ENCODE data around the gene CXorf38.
A peak's percentile ranks its signal among the peaks of the same experiment; 100 is the strongest.

Gene CXorf38

DNA sequence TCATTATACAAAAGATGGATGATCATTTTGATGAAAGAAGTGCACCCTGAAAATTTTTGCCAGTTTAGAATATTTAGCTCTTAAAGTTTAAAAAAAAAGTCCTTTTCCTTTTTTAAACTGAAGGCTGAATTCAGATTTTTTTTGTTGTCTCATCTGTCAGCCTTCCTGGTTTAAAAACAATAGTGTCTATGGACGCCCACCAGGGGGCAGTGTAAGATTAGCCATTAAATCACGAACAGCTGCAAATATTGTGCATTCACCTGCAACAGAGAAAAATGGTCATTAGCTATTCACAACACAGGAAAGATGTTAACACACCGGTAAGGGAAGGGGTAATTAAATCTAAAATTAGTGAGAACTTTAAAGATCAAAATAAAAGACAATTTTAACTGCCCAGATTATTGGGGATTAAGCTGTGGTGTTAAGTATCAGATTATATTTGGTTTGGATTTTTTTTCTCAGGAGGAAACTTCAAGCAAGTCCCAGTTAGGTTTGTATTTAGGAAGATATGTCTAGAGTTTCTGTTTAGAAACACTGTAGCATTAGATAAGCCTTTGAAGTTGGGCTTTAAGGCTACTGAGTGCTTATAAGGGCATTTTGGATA, 4.4 kb upstream of the CXorf38 start:
- TF ChIP-seq ZNF565 (CRISPR knock-in tag; conservative IDR thresholded peaks at IDR 0.05; ENCODE audit: low read depth) = no peak
- TF ChIP-seq SNAI2 (CRISPR knock-in tag; IDR thresholded peaks at IDR 0.05) = no peak
- no peak for TF ChIP-seq OSR1 (CRISPR knock-in tag; IDR thresholded peaks at IDR 0.05)
- TF ChIP-seq, protein P1, sequence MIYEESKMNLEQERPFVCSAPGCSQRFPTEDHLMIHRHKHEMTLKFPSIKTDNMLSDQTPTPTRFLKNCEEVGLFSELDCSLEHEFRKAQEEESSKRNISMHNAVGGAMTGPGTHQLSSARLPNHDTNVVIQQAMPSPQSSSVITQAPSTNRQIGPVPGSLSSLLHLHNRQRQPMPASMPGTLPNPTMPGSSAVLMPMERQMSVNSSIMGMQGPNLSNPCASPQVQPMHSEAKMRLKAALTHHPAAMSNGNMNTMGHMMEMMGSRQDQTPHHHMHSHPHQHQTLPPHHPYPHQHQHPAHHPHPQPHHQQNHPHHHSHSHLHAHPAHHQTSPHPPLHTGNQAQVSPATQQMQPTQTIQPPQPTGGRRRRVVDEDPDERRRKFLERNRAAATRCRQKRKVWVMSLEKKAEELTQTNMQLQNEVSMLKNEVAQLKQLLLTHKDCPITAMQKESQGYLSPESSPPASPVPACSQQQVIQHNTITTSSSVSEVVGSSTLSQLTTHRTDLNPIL (CRISPR knock-in tag; IDR thresholded peaks at IDR 0.05; ENCODE audit: low read depth) = no peak
- TF ChIP-seq ZNF8 (CRISPR knock-in tag; IDR thresholded peaks at IDR 0.05) = no peak
- TF ChIP-seq TCF4 (CRISPR knock-in tag; IDR thresholded peaks at IDR 0.05; ENCODE audit: borderline replicate concordance) = no peak
- TF ChIP-seq, protein P2, sequence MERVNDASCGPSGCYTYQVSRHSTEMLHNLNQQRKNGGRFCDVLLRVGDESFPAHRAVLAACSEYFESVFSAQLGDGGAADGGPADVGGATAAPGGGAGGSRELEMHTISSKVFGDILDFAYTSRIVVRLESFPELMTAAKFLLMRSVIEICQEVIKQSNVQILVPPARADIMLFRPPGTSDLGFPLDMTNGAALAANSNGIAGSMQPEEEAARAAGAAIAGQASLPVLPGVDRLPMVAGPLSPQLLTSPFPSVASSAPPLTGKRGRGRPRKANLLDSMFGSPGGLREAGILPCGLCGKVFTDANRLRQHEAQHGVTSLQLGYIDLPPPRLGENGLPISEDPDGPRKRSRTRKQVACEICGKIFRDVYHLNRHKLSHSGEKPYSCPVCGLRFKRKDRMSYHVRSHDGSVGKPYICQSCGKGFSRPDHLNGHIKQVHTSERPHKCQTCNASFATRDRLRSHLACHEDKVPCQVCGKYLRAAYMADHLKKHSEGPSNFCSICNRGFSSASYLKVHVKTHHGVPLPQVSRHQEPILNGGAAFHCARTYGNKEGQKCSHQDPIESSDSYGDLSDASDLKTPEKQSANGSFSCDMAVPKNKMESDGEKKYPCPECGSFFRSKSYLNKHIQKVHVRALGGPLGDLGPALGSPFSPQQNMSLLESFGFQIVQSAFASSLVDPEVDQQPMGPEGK (CRISPR knock-in tag; IDR thresholded peaks at IDR 0.05; ENCODE audit: borderline replicate concordance) = no peak
- no peak for TF ChIP-seq ISL1 (CRISPR knock-in tag; IDR thresholded peaks at IDR 0.05)
- TF ChIP-seq TOX (CRISPR knock-in tag; IDR thresholded peaks at IDR 0.05; ENCODE audit: borderline replicate concordance) = no peak
- no peak for TF ChIP-seq ZFP3 (CRISPR knock-in tag; IDR thresholded peaks at IDR 0.05)
- no peak for TF ChIP-seq PPARA (CRISPR knock-in tag; IDR thresholded peaks at IDR 0.05; ENCODE audit: borderline replicate concordance)
- TF ChIP-seq, protein P3, sequence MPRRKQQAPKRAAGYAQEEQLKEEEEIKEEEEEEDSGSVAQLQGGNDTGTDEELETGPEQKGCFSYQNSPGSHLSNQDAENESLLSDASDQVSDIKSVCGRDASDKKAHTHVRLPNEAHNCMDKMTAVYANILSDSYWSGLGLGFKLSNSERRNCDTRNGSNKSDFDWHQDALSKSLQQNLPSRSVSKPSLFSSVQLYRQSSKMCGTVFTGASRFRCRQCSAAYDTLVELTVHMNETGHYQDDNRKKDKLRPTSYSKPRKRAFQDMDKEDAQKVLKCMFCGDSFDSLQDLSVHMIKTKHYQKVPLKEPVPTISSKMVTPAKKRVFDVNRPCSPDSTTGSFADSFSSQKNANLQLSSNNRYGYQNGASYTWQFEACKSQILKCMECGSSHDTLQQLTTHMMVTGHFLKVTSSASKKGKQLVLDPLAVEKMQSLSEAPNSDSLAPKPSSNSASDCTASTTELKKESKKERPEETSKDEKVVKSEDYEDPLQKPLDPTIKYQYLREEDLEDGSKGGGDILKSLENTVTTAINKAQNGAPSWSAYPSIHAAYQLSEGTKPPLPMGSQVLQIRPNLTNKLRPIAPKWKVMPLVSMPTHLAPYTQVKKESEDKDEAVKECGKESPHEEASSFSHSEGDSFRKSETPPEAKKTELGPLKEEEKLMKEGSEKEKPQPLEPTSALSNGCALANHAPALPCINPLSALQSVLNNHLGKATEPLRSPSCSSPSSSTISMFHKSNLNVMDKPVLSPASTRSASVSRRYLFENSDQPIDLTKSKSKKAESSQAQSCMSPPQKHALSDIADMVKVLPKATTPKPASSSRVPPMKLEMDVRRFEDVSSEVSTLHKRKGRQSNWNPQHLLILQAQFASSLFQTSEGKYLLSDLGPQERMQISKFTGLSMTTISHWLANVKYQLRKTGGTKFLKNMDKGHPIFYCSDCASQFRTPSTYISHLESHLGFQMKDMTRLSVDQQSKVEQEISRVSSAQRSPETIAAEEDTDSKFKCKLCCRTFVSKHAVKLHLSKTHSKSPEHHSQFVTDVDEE (CRISPR knock-in tag; IDR thresholded peaks at IDR 0.05) = no peak
- TF ChIP-seq BACH2 (CRISPR knock-in tag; IDR thresholded peaks at IDR 0.05; ENCODE audit: borderline replicate concordance) = no peak
- TF ChIP-seq, protein P4, sequence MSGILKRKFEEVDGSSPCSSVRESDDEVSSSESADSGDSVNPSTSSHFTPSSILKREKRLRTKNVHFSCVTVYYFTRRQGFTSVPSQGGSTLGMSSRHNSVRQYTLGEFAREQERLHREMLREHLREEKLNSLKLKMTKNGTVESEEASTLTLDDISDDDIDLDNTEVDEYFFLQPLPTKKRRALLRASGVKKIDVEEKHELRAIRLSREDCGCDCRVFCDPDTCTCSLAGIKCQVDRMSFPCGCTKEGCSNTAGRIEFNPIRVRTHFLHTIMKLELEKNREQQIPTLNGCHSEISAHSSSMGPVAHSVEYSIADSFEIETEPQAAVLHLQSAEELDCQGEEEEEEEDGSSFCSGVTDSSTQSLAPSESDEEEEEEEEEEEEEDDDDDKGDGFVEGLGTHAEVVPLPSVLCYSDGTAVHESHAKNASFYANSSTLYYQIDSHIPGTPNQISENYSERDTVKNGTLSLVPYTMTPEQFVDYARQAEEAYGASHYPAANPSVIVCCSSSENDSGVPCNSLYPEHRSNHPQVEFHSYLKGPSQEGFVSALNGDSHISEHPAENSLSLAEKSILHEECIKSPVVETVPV (CRISPR knock-in tag; IDR thresholded peaks at IDR 0.05) = no peak
- TF ChIP-seq GLIS3 (CRISPR knock-in tag; IDR thresholded peaks at IDR 0.05) = no peak
- TF ChIP-seq ARNTL (CRISPR knock-in tag; IDR thresholded peaks at IDR 0.05; ENCODE audit: borderline replicate concordance, low read depth) = no peak
- TF ChIP-seq ZFP30 (CRISPR knock-in tag; IDR thresholded peaks at IDR 0.05) = no peak
- ATAC-seq = peak; percentile 17; the same call in 1 of the 3 replicates

DNA sequence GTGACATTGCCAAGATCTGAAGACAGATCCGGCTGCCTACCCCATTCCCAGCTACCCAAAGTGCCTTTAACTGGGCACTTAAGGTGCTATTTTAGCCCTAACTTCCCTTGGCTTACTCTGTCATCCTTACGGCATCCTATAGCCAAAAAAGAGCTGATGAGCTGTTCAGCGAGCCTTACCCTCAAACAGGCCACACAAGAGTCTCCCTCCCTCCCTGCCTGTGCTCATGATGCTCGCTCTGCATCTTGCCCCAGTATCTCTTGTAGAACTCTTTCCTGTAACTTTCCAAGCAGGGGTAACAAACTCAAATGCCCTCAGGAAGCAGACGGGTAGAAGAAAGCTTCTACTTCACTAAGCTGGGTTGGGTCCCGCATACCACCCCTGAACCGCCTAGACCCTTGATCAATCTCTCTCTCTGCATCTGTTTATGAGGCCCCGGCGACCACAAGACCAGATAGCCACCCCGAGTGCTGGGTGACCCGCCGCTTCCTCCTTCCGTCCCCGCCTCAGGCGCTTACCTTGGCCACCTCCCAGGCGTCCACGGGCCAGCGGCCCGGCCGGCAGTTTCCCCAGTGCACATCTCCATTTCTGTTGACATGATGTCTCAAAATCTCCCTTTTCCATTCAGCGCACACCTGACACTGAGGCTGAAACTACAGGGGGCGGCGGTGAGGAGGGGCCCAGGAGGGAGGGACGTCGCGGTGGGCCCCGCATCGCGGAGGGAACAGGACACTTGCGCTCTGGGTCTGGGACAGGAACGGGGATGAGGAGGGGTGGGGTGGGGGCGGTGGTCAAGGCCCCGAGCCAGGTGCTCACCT, 663 bp downstream of the CXorf38 start:
- peak; percentile 57 for ATAC-seq
- TF ChIP-seq, protein P4 (CRISPR knock-in tag; IDR thresholded peaks at IDR 0.05) = no peak
- TF ChIP-seq GLIS3 (CRISPR knock-in tag; IDR thresholded peaks at IDR 0.05) (no peak), ZFP30 (CRISPR knock-in tag; IDR thresholded peaks at IDR 0.05) (no peak), ESRRG (CRISPR knock-in tag; IDR thresholded peaks at IDR 0.05) (no peak), SNAI2 (CRISPR knock-in tag; IDR thresholded peaks at IDR 0.05) (no peak), ZNF70 (CRISPR knock-in tag; IDR thresholded peaks at IDR 0.05) (no peak), OSR1 (CRISPR knock-in tag; IDR thresholded peaks at IDR 0.05) (no peak), ZNF8 (CRISPR knock-in tag; IDR thresholded peaks at IDR 0.05) (no peak), TCF4 (CRISPR knock-in tag; IDR thresholded peaks at IDR 0.05; ENCODE audit: borderline replicate concordance) (no peak)
- TF ChIP-seq, protein P5, sequence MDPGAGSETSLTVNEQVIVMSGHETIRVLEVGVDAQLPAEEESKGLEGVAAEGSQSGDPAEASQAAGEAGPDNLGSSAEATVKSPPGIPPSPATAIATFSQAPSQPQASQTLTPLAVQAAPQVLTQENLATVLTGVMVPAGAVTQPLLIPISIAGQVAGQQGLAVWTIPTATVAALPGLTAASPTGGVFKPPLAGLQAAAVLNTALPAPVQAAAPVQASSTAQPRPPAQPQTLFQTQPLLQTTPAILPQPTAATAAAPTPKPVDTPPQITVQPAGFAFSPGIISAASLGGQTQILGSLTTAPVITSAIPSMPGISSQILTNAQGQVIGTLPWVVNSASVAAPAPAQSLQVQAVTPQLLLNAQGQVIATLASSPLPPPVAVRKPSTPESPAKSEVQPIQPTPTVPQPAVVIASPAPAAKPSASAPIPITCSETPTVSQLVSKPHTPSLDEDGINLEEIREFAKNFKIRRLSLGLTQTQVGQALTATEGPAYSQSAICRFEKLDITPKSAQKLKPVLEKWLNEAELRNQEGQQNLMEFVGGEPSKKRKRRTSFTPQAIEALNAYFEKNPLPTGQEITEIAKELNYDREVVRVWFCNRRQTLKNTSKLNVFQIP (CRISPR knock-in tag; IDR thresholded peaks at IDR 0.05; ENCODE audit: borderline replicate concordance, low read depth) = no peak
- TF ChIP-seq, protein P2 (CRISPR knock-in tag; IDR thresholded peaks at IDR 0.05; ENCODE audit: borderline replicate concordance) = no peak
- TF ChIP-seq, protein P1 (CRISPR knock-in tag; IDR thresholded peaks at IDR 0.05; ENCODE audit: low read depth) = no peak
